Liver (tissue), 3 donors: Measurements from ENCODE around the gene TMC1.

Experiments used
- GABPA ChIP-seq, 2 donors: IDR thresholded peaks in 1 of 2; conservative IDR thresholded peaks in 1 of 2; 2 replicates each; pipeline ENCODE4 v1.6.1; 2016; ENCODE audit warnings: antibody characterized with exemption in 2 of 2, mild to moderate bottlenecking in 1 of 2, moderate library complexity in 1 of 2
- RAD21 ChIP-seq, 2 donors: IDR thresholded peaks; 2 replicates each; pipeline ENCODE4 v1.6.1; 2016; ENCODE audit warnings: antibody characterized with exemption in 2 of 2, mild to moderate bottlenecking in 2 of 2
- TAF1 ChIP-seq: conservative IDR thresholded peaks from 2 replicates; pipeline ENCODE4 v1.6.1; 2016; ENCODE audit warnings: antibody characterized with exemption, mild to moderate bottlenecking
- TF ChIP-seq, protein P1 (sequence below): fragments of 150-350 bp; IDR thresholded peaks from 2 replicates; pipeline ENCODE4 v1.5.1; 2017; ENCODE audit warnings: improper control_type of control experiment, low read depth, low read length; ENCODE audit not compliant: missing input control
- TF ChIP-seq, protein P2 (sequence below): IDR thresholded peaks from 2 replicates; pipeline ENCODE4 v1.6.1; 2016; ENCODE audit warnings: antibody characterized with exemption, mild to moderate bottlenecking
- donor health status: healthy.
- donor health status: healthy.

DNA sequence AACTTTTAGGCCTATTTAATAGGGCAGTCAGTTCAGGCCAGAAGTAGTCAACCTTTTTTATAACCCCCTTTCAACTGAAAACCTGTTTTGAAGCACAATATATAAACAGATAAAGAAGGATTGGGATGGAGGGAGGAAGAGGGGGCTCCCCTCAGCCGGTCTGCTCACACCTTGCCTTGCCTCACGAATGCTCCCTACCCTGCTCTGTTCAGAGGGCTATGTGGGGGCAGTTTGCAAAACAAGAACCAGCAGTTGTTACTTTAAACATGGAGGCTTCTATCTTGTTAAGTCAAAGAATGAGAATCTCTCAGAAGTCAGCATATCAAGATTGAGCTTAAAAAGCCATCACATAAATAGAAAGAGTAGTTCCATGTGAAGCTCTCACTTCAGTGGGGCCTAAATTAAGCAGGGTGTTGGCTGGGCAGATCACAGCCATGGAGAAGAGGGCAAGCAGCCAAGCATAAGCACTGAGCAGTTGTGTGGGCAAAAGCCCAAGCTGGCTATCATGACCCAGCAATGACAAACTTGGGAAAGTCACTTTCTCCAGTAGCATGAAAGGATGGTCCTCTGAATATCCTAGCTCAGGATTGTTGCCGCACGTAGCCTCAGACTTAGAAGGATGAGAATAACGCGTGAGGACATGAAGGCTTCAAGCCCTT lies 360.8 kb downstream of the TMC1 start:
- TF ChIP-seq, protein P1, sequence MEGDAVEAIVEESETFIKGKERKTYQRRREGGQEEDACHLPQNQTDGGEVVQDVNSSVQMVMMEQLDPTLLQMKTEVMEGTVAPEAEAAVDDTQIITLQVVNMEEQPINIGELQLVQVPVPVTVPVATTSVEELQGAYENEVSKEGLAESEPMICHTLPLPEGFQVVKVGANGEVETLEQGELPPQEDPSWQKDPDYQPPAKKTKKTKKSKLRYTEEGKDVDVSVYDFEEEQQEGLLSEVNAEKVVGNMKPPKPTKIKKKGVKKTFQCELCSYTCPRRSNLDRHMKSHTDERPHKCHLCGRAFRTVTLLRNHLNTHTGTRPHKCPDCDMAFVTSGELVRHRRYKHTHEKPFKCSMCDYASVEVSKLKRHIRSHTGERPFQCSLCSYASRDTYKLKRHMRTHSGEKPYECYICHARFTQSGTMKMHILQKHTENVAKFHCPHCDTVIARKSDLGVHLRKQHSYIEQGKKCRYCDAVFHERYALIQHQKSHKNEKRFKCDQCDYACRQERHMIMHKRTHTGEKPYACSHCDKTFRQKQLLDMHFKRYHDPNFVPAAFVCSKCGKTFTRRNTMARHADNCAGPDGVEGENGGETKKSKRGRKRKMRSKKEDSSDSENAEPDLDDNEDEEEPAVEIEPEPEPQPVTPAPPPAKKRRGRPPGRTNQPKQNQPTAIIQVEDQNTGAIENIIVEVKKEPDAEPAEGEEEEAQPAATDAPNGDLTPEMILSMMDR: no peak
- TF ChIP-seq, protein P2, sequence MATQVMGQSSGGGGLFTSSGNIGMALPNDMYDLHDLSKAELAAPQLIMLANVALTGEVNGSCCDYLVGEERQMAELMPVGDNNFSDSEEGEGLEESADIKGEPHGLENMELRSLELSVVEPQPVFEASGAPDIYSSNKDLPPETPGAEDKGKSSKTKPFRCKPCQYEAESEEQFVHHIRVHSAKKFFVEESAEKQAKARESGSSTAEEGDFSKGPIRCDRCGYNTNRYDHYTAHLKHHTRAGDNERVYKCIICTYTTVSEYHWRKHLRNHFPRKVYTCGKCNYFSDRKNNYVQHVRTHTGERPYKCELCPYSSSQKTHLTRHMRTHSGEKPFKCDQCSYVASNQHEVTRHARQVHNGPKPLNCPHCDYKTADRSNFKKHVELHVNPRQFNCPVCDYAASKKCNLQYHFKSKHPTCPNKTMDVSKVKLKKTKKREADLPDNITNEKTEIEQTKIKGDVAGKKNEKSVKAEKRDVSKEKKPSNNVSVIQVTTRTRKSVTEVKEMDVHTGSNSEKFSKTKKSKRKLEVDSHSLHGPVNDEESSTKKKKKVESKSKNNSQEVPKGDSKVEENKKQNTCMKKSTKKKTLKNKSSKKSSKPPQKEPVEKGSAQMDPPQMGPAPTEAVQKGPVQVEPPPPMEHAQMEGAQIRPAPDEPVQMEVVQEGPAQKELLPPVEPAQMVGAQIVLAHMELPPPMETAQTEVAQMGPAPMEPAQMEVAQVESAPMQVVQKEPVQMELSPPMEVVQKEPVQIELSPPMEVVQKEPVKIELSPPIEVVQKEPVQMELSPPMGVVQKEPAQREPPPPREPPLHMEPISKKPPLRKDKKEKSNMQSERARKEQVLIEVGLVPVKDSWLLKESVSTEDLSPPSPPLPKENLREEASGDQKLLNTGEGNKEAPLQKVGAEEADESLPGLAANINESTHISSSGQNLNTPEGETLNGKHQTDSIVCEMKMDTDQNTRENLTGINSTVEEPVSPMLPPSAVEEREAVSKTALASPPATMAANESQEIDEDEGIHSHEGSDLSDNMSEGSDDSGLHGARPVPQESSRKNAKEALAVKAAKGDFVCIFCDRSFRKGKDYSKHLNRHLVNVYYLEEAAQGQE: no peak
- no peak for TF ChIP-seq RAD21 (IDR thresholded peaks at IDR 0.05)
- TF ChIP-seq TAF1: no peak
- no peak for TF ChIP-seq GABPA (IDR thresholded peaks at IDR 0.05 in 1 of 2, conservative IDR thresholded peaks at IDR 0.05 in 1 of 2)
